Measurements from ENCODE around the gene FKBP1C. TPM values are rescaled to one million over a fixed set of nuclear protein-coding genes. Genes with fewer than 3 reads are reported as not detected.

FKBP1C gene
- total and polyA plus RNA-seq, 2 donors (not counting 3 experiments of a cell fraction or from before 2014, with no cell fraction given): 2.0 to 7.7 TPM

GRCh38 chr6:63214816-63215215 is 3.5 kb downstream of the FKBP1C start:
- dilution Hi-C loops (cut with MboI; ENCODE audit: extremely low pct_ligation_motif_present, low sequenced_read_pairs) (no loop called here), intact Hi-C loops (cut with micrococcal nuclease) (no loop called here)
- Histone ChIP-seq H3K27me3 (ENCODE audit: control insufficient read depth in 2 of 2, insufficient read depth in 2 of 2, low read length in 2 of 2) (no peaks in the 10 kb centered on the region), H4K20me1 (replicated peaks; ENCODE audit: control insufficient read depth, extremely low read depth, insufficient read depth, low read length) (no peaks in the 10 kb centered on the region), H3K27ac (ENCODE audit: insufficient read depth, low read depth, low read length) (no peak overlapping the region), H3K4me1 (ENCODE audit: control insufficient read depth, extremely low read depth, insufficient read depth, low read length) (no peaks in the 10 kb centered on the region), H2AFZ (ENCODE audit: low read depth, low read length) (no peak overlapping the region), H3K4me3 (replicated peaks in 1 of 3; ENCODE audit: insufficient read depth in 1 of 3, low read depth in 1 of 3, low read length in 3 of 3) (no peak overlapping the region), H3K4me2 (ENCODE audit: insufficient read depth, low read length) (no peak overlapping the region), H3K9me3 (replicated peaks; ENCODE audit: control insufficient read depth, insufficient read depth, low read length) (peaks cover 2% of the 10 kb centered on the region), H3K9me1 (replicated peaks; ENCODE audit: control insufficient read depth, extremely low read depth, insufficient read depth, low read length) (no peaks in the 10 kb centered on the region), H3K79me2 (ENCODE audit: control insufficient read depth, insufficient read depth, low read length) (no peaks in the 10 kb centered on the region), H3K9ac (replicated peaks; ENCODE audit: extremely low read depth, insufficient read depth, low read length) (no peak overlapping the region), H3K36me3 (ENCODE audit: control insufficient read depth in 2 of 2, extremely low read depth in 1 of 2, insufficient read depth in 2 of 2, low read length in 2 of 2) (no peaks in the 10 kb centered on the region)
- no peak for FAIRE-seq
- no TSS peak for BruUV-seq (replicated peaks)
- TF ChIP-seq MYC (IDR thresholded peaks at IDR 0.05; ENCODE audit: low read depth, low read length): no peak
- TF ChIP-seq POLR2AphosphoS5 (IDR thresholded peaks at IDR 0.05; ENCODE audit: insufficient read depth, low read depth, low read length): no peak
- TF ChIP-seq CTCF (IDR thresholded peaks at IDR 0.05; ENCODE audit: extremely low read depth in 1 of 2, insufficient read depth in 1 of 2, low read depth in 1 of 2, low read length in 2 of 2): no peak
- TF ChIP-seq POLR2A (IDR thresholded peaks at IDR 0.05; ENCODE audit: low read depth, low read length): no peak
- TF ChIP-seq FOS (IDR thresholded peaks at IDR 0.05; ENCODE audit: borderline replicate concordance, insufficient read depth, low read length): no peak
- TF ChIP-seq MAX (IDR thresholded peaks at IDR 0.05; ENCODE audit: insufficient read depth, insufficient read length): no peak
- no peak for TF ChIP-seq GATA2 (IDR thresholded peaks at IDR 0.05; ENCODE audit: insufficient read depth, insufficient read length, low read depth, low read length)
- no peak for TF ChIP-seq JUN (IDR thresholded peaks at IDR 0.05; ENCODE audit: borderline replicate concordance, insufficient read depth, insufficient read length, low read depth)
- no peak for TF ChIP-seq EZH2 (IDR thresholded peaks at IDR 0.05; ENCODE audit: borderline replicate concordance, low read depth, low read length, severe bottlenecking)
- ChIA-PET POLR2A (no interaction called here), CTCF (no interaction called here)
- no peak for DNase-seq (ENCODE audit: low read depth, low spot score)

Data from endothelial cell of umbilical vein (primary cell).